Keratinocyte (primary cell): Measurements from ENCODE around the gene COMT. TPM values are rescaled to one million over a fixed set of nuclear protein-coding genes. Genes with fewer than 3 reads are reported as not detected.

Experiments used
- DNase-seq: peaks from one replicate; pipeline ENCODE4 v3.0.0-alpha.2; 2011; ENCODE audit warnings: low read depth, missing footprints, low spot score
- FAIRE-seq: peaks from 2 replicates; lab custom pipeline; 2011; peaks lifted over from hg19 to GRCh38; lab: Jason Lieb, UNC
- H2AFZ ChIP-seq: 2 replicates; pipeline ENCODE4 v1.6.0; 2012; ENCODE audit warnings: low read length, control low read depth, inconsistent platforms; ENCODE audit not compliant: control insufficient read depth
- H3K27ac ChIP-seq: 2 replicates; pipeline ENCODE4 v1.5.1; 2011; ENCODE audit warnings: low read length; ENCODE audit not compliant: control insufficient read depth, insufficient read depth
- H3K27me3 ChIP-seq: 3 replicates; pipeline ENCODE4 v1.6.0; 2011; ENCODE audit warnings: low read length; ENCODE audit not compliant: control insufficient read depth, insufficient read depth; ENCODE audit errors: extremely low read depth
- H3K36me3 ChIP-seq, 2 experiments: 2 replicates in 1 of 2; 3 replicates in 1 of 2; pipeline ENCODE4 v1.5.1; 2011; ENCODE audit warnings: low read length in 2 of 2, mild to moderate bottlenecking in 1 of 2; ENCODE audit not compliant: control insufficient read depth in 2 of 2, insufficient read depth in 2 of 2; ENCODE audit errors: extremely low read depth in 1 of 2
- H3K4me1 ChIP-seq: 3 replicates; pipeline ENCODE4 v1.5.1; 2011; ENCODE audit warnings: low read length; ENCODE audit not compliant: control insufficient read depth, insufficient read depth; ENCODE audit errors: extremely low read depth
- H3K4me2 ChIP-seq: 3 replicates; pipeline ENCODE4 v1.6.0; 2011; ENCODE audit warnings: low read depth, low read length; ENCODE audit not compliant: control insufficient read depth, insufficient read depth; ENCODE audit errors: extremely low read depth
- H3K4me3 ChIP-seq, 3 experiments: fragments of 200-600 bp in 1 of 3; sonication (generic) in 1 of 3; 2 replicates in 2 of 3; 3 replicates in 1 of 3; pipeline ENCODE4 v1.5.1; 2011 to 2016; ENCODE audit warnings: low read length in 3 of 3, mild to moderate bottlenecking in 3 of 3, control low read depth in 2 of 3, inconsistent platforms in 1 of 3, low read depth in 1 of 3, mixed read lengths in 1 of 3, mixed run types in 1 of 3, moderate library complexity in 1 of 3; ENCODE audit not compliant: control insufficient read depth in 2 of 3, insufficient read depth in 2 of 3; ENCODE audit errors: extremely low read depth in 1 of 3
- H3K79me2 ChIP-seq: 2 replicates; pipeline ENCODE4 v1.6.0; 2012; ENCODE audit warnings: low read length; ENCODE audit not compliant: control insufficient read depth, insufficient read depth
- H3K9ac ChIP-seq: 3 replicates; pipeline ENCODE4 v1.6.0; 2011; ENCODE audit warnings: low read length; ENCODE audit not compliant: control insufficient read depth, insufficient read depth; ENCODE audit errors: extremely low read depth
- H3K9me1 ChIP-seq: 3 replicates; pipeline ENCODE4 v1.6.0; 2011; ENCODE audit warnings: low read length; ENCODE audit not compliant: control insufficient read depth, insufficient read depth; ENCODE audit errors: extremely low read depth
- H3K9me3 ChIP-seq: 2 replicates; pipeline ENCODE4 v1.5.1; 2012; ENCODE audit warnings: low read depth, low read length; ENCODE audit not compliant: control insufficient read depth
- H4K20me1 ChIP-seq: 3 replicates; pipeline ENCODE4 v1.6.0; 2011; ENCODE audit warnings: low read length; ENCODE audit not compliant: control insufficient read depth, insufficient read depth; ENCODE audit errors: extremely low read depth
- CTCF ChIP-seq, 3 experiments: IDR thresholded peaks in 1 of 3; conservative IDR thresholded peaks in 1 of 3; optimal IDR thresholded peaks in 1 of 3; 2 replicates in 2 of 3; 3 replicates in 1 of 3; pipeline versions ENCODE3 to v1.5.1; 2011; ENCODE audit warnings: low read length in 3 of 3, mild to moderate bottlenecking in 3 of 3, moderate library complexity in 2 of 3, control low read depth in 1 of 3, inconsistent platforms in 1 of 3; ENCODE audit not compliant: insufficient read depth in 2 of 3; ENCODE audit errors: extremely low read depth in 1 of 3
- EZH2 ChIP-seq: IDR thresholded peaks from one replicate; pipeline ENCODE4 v1.6.1; 2012; ENCODE audit warnings: inconsistent platforms, mild to moderate bottlenecking, low read length, moderate library complexity
- dilution Hi-C: fragments of 300-500 bp; cut with MboI; formaldehyde crosslinking; loops from one replicate; pipeline ENCODE4 v1.7.0; 2020; ENCODE audit warnings: low sequenced_read_pairs; ENCODE audit not compliant: extremely low pct_ligation_motif_present
- polyA plus RNA-seq, 5 experiments: library from polyadenylated mRNA; depleted of rRNA in 3 of 5; stranded (reverse) in 3 of 5; stranded (forward) in 1 of 5; unstranded in 1 of 5; fragments of >200 nt; gene quantifications; 1 replicate in 1 of 5; 2 replicates in 3 of 5; 3 replicates in 1 of 5; pipeline versions ENCODE4 v1.2.1 to v1.2.3, GENCODE V29; 2011 to 2012; ENCODE audit warnings: missing spikeins in 2 of 5, low read depth in 1 of 5, low replicate concordance in 1 of 5

Gene COMT
- polyA plus RNA-seq, 1 donor (not counting 4 experiments of a cell fraction or from before 2014, with no cell fraction given) = 139 TPM

- Histone ChIP-seq H3K27me3 (peaks cover 12% of the 10 kb centered on the region), H3K4me3 (no peak overlapping the region), H3K9me1 (peaks cover 3% of the 10 kb centered on the region), H2AFZ (no peak overlapping the region), H3K79me2 (no peaks in the 10 kb centered on the region), H3K27ac (no peak overlapping the region), H3K4me2 (no peak overlapping the region), H3K4me1 (peaks cover 11% of the 10 kb centered on the region), H3K9me3 (no peaks in the 10 kb centered on the region), H3K36me3 (no peaks in the 10 kb centered on the region), H4K20me1 (no peaks in the 10 kb centered on the region), H3K9ac (no peak overlapping the region)
- peak in 2 of 3 experiments; percentile 23 to 51 for TF ChIP-seq CTCF (optimal IDR thresholded peaks at IDR 0.05 in 1 of 3, IDR thresholded peaks at IDR 0.05 in 1 of 3, conservative IDR thresholded peaks at IDR 0.05 in 1 of 3; ENCODE audit: extremely low read depth in 1 of 3, insufficient read depth in 2 of 3, low read length in 3 of 3)
- TF ChIP-seq EZH2 = no peak
- dilution Hi-C loops = no loop called here
- FAIRE-seq (no peak), DNase-seq (no peak)
Measured at GRCh38 chr22:20013382-20013871, 71.9 kb downstream of the COMT start.

- Histone ChIP-seq H3K9me3 (no peaks in the 10 kb centered on the region), H3K4me2 (no peak overlapping the region), H3K27me3 (peaks cover 12% of the 10 kb centered on the region), H2AFZ (no peak overlapping the region), H3K9ac (no peak overlapping the region), H4K20me1 (no peaks in the 10 kb centered on the region), H3K36me3 (no peaks in the 10 kb centered on the region), H3K27ac (no peak overlapping the region), H3K4me3 (no peak overlapping the region), H3K4me1 (peaks cover 13% of the 10 kb centered on the region), H3K79me2 (no peaks in the 10 kb centered on the region), H3K9me1 (peaks cover 3% of the 10 kb centered on the region)
- no peak for TF ChIP-seq CTCF (optimal IDR thresholded peaks at IDR 0.05 in 1 of 3, IDR thresholded peaks at IDR 0.05 in 1 of 3, conservative IDR thresholded peaks at IDR 0.05 in 1 of 3; ENCODE audit: extremely low read depth in 1 of 3, insufficient read depth in 2 of 3, low read length in 3 of 3)
- no peak for TF ChIP-seq EZH2
- FAIRE-seq = no peak
- dilution Hi-C loops = no loop called here
- DNase-seq = no peak
Measured at GRCh38 chr22:20014526-20015186, 73.1 kb downstream of the COMT start.
